HG02759 (cell line): ENCODE data around the gene LCE1B.

Source experiments
- ATAC-seq: cut with Tn5 transposase; IDR thresholded peaks from one replicate; pipeline ENCODE4 v1.9.1; 2021; ENCODE audit warnings: mild to moderate bottlenecking, moderate library complexity; ENCODE audit not compliant: unreplicated experiment

The LCE1B gene

DNA sequence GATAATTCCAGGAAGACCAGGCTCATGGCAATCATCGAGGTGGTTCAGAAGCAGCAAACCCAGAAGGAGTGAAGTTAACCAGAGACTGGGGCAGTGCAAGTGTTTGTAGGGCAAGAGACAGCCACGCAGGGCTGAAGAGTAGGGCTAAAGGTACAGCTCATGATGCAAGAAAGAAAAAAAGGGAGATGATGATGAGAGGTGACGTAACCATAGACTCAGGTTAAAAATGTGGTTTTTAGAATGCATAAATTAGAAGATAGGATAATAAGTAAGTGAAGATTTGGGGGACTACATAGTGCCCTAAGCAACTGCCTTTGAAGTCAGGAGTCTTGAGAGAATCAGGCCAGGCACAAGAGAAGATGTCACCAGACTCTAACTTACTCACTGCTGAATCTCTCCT, 48.4 kb downstream of the LCE1B start:
- no peak for ATAC-seq

DNA sequence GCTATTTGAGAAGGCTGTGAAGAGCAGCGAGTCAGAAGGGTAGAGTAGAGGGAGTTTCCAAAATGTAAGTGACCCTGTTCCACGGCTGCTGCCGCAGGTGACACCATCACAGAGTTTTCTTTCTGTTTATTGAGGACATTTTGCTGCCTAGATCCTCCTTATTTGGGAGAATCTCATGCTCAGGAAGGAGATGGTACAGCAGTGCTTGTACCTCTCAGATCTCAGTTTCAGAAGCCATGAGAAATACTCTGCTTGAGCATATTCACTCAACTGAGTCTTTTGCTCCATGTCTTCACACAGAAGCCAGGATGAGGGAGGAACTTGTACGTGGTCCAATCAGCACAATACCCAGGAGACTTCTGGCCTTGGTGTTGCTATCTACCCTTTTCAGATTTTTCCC, 49.6 kb downstream of the LCE1B start:
- ATAC-seq: no peak
